ENCODE data around the gene GTF2A2. TPM values are rescaled to one million over a fixed set of nuclear protein-coding genes. Genes with fewer than 3 reads are reported as not detected.
"Not testable (repeated sequence)": the region's sequence is repeated elsewhere in the genome, so short reads cannot be mapped to it uniquely, and the experiment has no call there.

Gene GTF2A2
- total RNA-seq, 1 donor from 2014 or later: 72.7 TPM

DNA sequence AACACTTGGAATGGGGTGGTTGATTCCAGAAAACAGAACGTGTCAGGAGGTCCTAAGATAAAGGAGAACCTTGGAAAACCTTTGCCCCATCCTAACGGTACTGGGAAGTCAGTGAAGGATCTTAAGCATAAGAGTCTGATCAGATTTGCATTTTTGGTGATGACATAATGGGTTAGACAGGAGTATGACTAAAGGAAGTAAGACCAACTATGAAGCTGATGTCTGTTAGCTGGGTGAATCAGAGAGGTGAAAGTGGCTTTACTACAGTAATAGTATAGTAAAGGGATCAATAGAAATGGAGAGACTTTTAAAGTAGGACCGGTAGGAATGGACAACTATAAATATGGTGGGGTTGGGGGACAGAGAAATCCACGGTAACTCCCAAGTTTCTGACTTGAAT lies 12.6 kb downstream of the GTF2A2 start:
- TF ChIP-seq, protein P1, sequence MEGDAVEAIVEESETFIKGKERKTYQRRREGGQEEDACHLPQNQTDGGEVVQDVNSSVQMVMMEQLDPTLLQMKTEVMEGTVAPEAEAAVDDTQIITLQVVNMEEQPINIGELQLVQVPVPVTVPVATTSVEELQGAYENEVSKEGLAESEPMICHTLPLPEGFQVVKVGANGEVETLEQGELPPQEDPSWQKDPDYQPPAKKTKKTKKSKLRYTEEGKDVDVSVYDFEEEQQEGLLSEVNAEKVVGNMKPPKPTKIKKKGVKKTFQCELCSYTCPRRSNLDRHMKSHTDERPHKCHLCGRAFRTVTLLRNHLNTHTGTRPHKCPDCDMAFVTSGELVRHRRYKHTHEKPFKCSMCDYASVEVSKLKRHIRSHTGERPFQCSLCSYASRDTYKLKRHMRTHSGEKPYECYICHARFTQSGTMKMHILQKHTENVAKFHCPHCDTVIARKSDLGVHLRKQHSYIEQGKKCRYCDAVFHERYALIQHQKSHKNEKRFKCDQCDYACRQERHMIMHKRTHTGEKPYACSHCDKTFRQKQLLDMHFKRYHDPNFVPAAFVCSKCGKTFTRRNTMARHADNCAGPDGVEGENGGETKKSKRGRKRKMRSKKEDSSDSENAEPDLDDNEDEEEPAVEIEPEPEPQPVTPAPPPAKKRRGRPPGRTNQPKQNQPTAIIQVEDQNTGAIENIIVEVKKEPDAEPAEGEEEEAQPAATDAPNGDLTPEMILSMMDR (IDR thresholded peaks at IDR 0.05; ENCODE audit: unreplicated experiment): no peak
- H3K4me1 Mint-ChIP-seq (ENCODE audit: unreplicated experiment): no peaks in the 10 kb centered on the region
- H3K4me3 Mint-ChIP-seq (ENCODE audit: unreplicated experiment): no peak overlapping the region
- H3K27ac Mint-ChIP-seq (ENCODE audit: unreplicated experiment): no peak overlapping the region
- H3K27me3 Mint-ChIP-seq (ENCODE audit: unreplicated experiment): no peaks in the 10 kb centered on the region
- no peak for DNase-seq (ENCODE audit: low spot score)
- H3K9me3 Mint-ChIP-seq (ENCODE audit: unreplicated experiment): no peaks in the 10 kb centered on the region
- H3K36me3 Mint-ChIP-seq (ENCODE audit: low read depth, unreplicated experiment): no peaks in the 10 kb centered on the region

DNA sequence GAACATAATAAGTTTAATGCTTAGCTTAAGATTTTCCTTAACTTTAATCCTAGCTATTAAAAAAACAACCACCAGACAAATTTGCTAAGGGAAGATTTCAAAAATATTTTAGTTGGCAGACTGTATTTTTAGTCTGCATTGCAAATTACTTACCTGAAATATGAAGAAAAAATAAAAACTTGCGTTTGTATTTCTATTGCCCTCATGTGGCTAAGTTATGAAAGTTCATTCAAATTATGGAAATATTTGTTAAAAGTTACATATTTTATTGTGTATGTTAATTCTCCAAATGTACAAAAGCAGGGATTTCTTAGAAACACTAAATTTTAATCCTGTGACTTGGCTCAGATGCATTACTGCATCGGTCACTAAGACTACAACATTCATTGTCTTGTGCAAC lies 15.0 kb downstream of the GTF2A2 start:
- Mint-ChIP-seq H3K9me3 (ENCODE audit: unreplicated experiment) (no peaks in the 10 kb centered on the region), H3K4me3 (ENCODE audit: unreplicated experiment) (no peak overlapping the region), H3K36me3 (ENCODE audit: low read depth, unreplicated experiment) (no peaks in the 10 kb centered on the region), H3K27me3 (ENCODE audit: unreplicated experiment) (no peaks in the 10 kb centered on the region), H3K4me1 (ENCODE audit: unreplicated experiment) (no peaks in the 10 kb centered on the region), H3K27ac (ENCODE audit: unreplicated experiment) (no peak overlapping the region)
- TF ChIP-seq, protein P1 (IDR thresholded peaks at IDR 0.05; ENCODE audit: unreplicated experiment): peak; percentile 59
- no peak for DNase-seq (ENCODE audit: low spot score)

DNA sequence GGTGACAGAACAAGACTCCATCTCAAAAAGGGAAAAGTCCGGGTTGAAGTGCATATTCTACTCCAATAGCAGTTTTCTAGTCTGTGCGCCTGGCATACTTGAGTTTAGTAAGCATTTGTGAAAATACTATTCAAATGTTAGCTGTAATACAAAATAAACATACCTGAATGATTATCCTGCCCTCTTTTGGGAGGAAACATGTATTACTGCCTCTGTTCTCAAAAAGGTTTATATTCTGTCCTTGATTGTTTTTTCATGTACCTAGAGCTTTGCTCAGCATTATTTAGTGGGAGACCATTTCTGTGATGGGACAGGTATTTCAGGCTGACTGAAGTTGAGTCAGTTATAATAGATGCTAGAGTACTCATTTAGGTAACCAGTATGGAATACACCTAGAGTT lies 19.8 kb downstream of the GTF2A2 start:
- H3K27ac Mint-ChIP-seq (ENCODE audit: unreplicated experiment); H3K9me3 Mint-ChIP-seq (ENCODE audit: unreplicated experiment); H3K4me1 Mint-ChIP-seq (ENCODE audit: unreplicated experiment); H3K36me3 Mint-ChIP-seq (ENCODE audit: low read depth, unreplicated experiment); DNase-seq (ENCODE audit: low spot score); H3K27me3 Mint-ChIP-seq (ENCODE audit: unreplicated experiment); H3K4me3 Mint-ChIP-seq (ENCODE audit: unreplicated experiment): not testable (repeated sequence)

DNA sequence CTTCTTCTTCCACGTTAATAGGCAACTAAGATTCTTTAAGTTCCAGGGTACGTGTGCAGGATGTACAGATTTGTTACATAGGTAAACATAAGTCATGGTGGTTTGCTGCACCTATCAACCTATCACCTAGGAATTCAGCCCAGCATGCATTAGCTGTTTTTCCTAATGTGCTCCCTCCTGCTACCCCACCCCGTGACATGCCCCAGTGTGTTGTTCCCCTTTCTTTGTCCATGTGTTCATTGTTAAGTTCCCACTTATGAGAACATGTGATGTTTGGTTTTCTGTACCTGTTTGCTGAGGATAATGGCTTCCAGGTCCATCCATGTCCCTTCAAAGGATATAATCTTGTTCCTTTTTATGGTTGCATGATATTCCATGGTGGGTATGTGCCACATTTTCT lies 21.1 kb downstream of the GTF2A2 start:
- H3K27ac Mint-ChIP-seq (ENCODE audit: unreplicated experiment): no peak overlapping the region
- peaks cover 6% of the 10 kb centered on the region for H3K36me3 Mint-ChIP-seq (ENCODE audit: low read depth, unreplicated experiment)
- TF ChIP-seq, protein P1 (IDR thresholded peaks at IDR 0.05; ENCODE audit: unreplicated experiment): no peak
- no peak overlapping the region for H3K4me3 Mint-ChIP-seq (ENCODE audit: unreplicated experiment)
- H3K4me1 Mint-ChIP-seq (ENCODE audit: unreplicated experiment): no peaks in the 10 kb centered on the region
- DNase-seq (ENCODE audit: low spot score): no peak
- no peaks in the 10 kb centered on the region for H3K9me3 Mint-ChIP-seq (ENCODE audit: unreplicated experiment)
- H3K27me3 Mint-ChIP-seq (ENCODE audit: unreplicated experiment): no peaks in the 10 kb centered on the region

DNA sequence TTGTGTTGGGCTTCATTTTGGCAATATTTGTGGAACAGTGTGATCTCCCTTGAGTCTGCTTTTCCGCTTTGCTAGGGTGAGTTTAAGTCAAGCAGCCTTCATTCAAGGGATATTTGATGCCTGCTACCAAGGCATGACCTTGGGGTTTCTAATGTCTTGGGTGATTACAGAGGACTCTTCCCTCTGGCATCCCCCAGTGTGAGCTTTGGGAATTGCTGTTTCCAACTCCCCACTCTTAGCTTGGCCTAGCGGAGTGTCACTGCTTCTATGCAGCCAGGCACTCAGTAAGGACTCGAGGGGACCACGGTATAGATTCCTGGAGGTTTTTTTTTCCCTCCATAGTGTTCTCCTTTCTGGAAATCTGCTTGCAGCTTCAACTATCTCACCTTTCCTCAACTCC lies 24.6 kb downstream of the GTF2A2 start:
- no peaks in the 10 kb centered on the region for H3K27me3 Mint-ChIP-seq (ENCODE audit: unreplicated experiment)
- peak; percentile 41 for DNase-seq (ENCODE audit: low spot score)
- TF ChIP-seq, protein P1 (IDR thresholded peaks at IDR 0.05; ENCODE audit: unreplicated experiment): peak; percentile 24
- H3K9me3 Mint-ChIP-seq (ENCODE audit: unreplicated experiment): no peaks in the 10 kb centered on the region
- peaks cover 6% of the 10 kb centered on the region for H3K36me3 Mint-ChIP-seq (ENCODE audit: low read depth, unreplicated experiment)
- no peaks in the 10 kb centered on the region for H3K4me1 Mint-ChIP-seq (ENCODE audit: unreplicated experiment)
- H3K27ac Mint-ChIP-seq (ENCODE audit: unreplicated experiment): no peak overlapping the region
- H3K4me3 Mint-ChIP-seq (ENCODE audit: unreplicated experiment): no peak overlapping the region

DNA sequence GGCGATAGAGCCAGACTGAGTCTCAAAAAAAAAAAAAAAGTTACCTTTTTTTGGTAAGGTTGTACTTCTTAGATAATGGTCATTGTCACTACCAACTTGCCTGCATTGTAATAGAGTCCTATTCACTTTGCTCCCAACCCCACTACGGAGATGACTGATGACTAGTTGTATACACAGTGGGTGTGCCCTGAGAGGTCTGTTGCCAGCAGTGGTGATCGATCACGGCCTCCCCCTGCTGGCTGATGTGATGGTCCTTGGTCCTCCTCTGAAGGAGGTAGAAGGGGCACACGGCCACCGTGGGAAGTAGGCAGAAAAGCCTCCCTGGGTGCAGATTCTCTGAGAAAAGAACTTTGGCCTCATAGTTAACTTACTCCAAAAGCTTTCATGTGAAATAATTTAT lies 35.0 kb downstream of the GTF2A2 start:
- H3K27ac Mint-ChIP-seq (ENCODE audit: unreplicated experiment): no peak overlapping the region
- no peaks in the 10 kb centered on the region for H3K36me3 Mint-ChIP-seq (ENCODE audit: low read depth, unreplicated experiment)
- H3K4me3 Mint-ChIP-seq (ENCODE audit: unreplicated experiment): no peak overlapping the region
- peak; percentile 68 for DNase-seq (ENCODE audit: low spot score)
- TF ChIP-seq, protein P1 (IDR thresholded peaks at IDR 0.05; ENCODE audit: unreplicated experiment): peak; percentile 26
- H3K27me3 Mint-ChIP-seq (ENCODE audit: unreplicated experiment): peaks cover 5% of the 10 kb centered on the region
- no peaks in the 10 kb centered on the region for H3K4me1 Mint-ChIP-seq (ENCODE audit: unreplicated experiment)
- H3K9me3 Mint-ChIP-seq (ENCODE audit: unreplicated experiment): no peaks in the 10 kb centered on the region
